GM23338 (cell line): ENCODE measurements around the gene WWP2.

Source experiments
- CREB1 ChIP-seq: fragments of 250-450 bp; sonication (Bioruptor Pico); IDR thresholded peaks from 2 replicates; pipeline ENCODE4 v1.5.0; 2020; ENCODE audit warnings: low read depth, mild to moderate bottlenecking, moderate library complexity
- ETS1 ChIP-seq: IDR thresholded peaks from 2 replicates; pipeline ENCODE4 v1.6.1; 2016; ENCODE audit warnings: antibody characterized with exemption
- EZH2 ChIP-seq: fragments of 200-600 bp; sonication (generic); IDR thresholded peaks from one replicate; pipeline ENCODE4 v1.8.0; 2017; ENCODE audit warnings: antibody characterized with exemption, mild to moderate bottlenecking, low read depth; ENCODE audit not compliant: unreplicated experiment
- EZH2phosphoT487 ChIP-seq: fragments of 200-600 bp; sonication (generic); IDR thresholded peaks from one replicate; pipeline ENCODE4 v1.8.1; 2018; ENCODE audit warnings: antibody characterized with exemption; ENCODE audit not compliant: unreplicated experiment
- JUNB ChIP-seq: IDR thresholded peaks from one replicate; pipeline ENCODE4 v1.6.1; 2016; ENCODE audit warnings: antibody characterized with exemption; ENCODE audit not compliant: unreplicated experiment
- NANOG ChIP-seq: IDR thresholded peaks from 2 replicates; pipeline ENCODE4 v1.6.1; 2016; ENCODE audit warnings: antibody characterized with exemption, borderline replicate concordance
- POLR2AphosphoS5 ChIP-seq: IDR thresholded peaks from 2 replicates; pipeline ENCODE4 v1.6.1; 2016; ENCODE audit warnings: antibody characterized with exemption, low read depth
- STAT1 ChIP-seq: IDR thresholded peaks from one replicate; pipeline ENCODE4 v1.6.1; 2016; ENCODE audit warnings: antibody characterized with exemption; ENCODE audit not compliant: unreplicated experiment
- ZNF114 ChIP-seq: fragments of 250-450 bp; sonication (Bioruptor Pico); IDR thresholded peaks from 2 replicates; pipeline ENCODE4 v1.5.0; 2020; ENCODE audit warnings: mild to moderate bottlenecking, moderate library complexity
- ZNF331 ChIP-seq: fragments of 250-450 bp; sonication (Bioruptor Pico); IDR thresholded peaks from 2 replicates; pipeline ENCODE4 v1.5.0; 2020; ENCODE audit warnings: low read depth, mild to moderate bottlenecking, moderate library complexity
- ZNF462 ChIP-seq: fragments of 250-450 bp; sonication (Bioruptor Pico); IDR thresholded peaks from 2 replicates; pipeline ENCODE4 v1.5.0; 2020; ENCODE audit warnings: mild to moderate bottlenecking, moderate library complexity
- TF ChIP-seq, protein P1 (sequence below), 2 experiments: fragments of 200-600 bp in 1 of 2; sonication (generic) in 1 of 2; conservative IDR thresholded peaks; 2 replicates each; pipeline versions ENCODE4 v1.5.1 to v1.6.1; 2016 to 2017; ENCODE audit warnings: antibody characterized with exemption in 2 of 2, low read depth in 2 of 2, mild to moderate bottlenecking in 2 of 2, moderate library complexity in 1 of 2
- TF ChIP-seq, protein P2 (sequence below): IDR thresholded peaks from one replicate; pipeline ENCODE4 v1.6.1; 2018; ENCODE audit warnings: antibody characterized with exemption; ENCODE audit not compliant: unreplicated experiment

- no peak for TF ChIP-seq POLR2AphosphoS5
- TF ChIP-seq, protein P1, sequence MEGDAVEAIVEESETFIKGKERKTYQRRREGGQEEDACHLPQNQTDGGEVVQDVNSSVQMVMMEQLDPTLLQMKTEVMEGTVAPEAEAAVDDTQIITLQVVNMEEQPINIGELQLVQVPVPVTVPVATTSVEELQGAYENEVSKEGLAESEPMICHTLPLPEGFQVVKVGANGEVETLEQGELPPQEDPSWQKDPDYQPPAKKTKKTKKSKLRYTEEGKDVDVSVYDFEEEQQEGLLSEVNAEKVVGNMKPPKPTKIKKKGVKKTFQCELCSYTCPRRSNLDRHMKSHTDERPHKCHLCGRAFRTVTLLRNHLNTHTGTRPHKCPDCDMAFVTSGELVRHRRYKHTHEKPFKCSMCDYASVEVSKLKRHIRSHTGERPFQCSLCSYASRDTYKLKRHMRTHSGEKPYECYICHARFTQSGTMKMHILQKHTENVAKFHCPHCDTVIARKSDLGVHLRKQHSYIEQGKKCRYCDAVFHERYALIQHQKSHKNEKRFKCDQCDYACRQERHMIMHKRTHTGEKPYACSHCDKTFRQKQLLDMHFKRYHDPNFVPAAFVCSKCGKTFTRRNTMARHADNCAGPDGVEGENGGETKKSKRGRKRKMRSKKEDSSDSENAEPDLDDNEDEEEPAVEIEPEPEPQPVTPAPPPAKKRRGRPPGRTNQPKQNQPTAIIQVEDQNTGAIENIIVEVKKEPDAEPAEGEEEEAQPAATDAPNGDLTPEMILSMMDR (conservative IDR thresholded peaks at IDR 0.05; ENCODE audit: low read depth in 2 of 2): no peak
- TF ChIP-seq CREB1 (CRISPR knock-in tag): no peak
- no peak for TF ChIP-seq JUNB
- no peak for TF ChIP-seq STAT1
- TF ChIP-seq NANOG: no peak
- TF ChIP-seq, protein P2, sequence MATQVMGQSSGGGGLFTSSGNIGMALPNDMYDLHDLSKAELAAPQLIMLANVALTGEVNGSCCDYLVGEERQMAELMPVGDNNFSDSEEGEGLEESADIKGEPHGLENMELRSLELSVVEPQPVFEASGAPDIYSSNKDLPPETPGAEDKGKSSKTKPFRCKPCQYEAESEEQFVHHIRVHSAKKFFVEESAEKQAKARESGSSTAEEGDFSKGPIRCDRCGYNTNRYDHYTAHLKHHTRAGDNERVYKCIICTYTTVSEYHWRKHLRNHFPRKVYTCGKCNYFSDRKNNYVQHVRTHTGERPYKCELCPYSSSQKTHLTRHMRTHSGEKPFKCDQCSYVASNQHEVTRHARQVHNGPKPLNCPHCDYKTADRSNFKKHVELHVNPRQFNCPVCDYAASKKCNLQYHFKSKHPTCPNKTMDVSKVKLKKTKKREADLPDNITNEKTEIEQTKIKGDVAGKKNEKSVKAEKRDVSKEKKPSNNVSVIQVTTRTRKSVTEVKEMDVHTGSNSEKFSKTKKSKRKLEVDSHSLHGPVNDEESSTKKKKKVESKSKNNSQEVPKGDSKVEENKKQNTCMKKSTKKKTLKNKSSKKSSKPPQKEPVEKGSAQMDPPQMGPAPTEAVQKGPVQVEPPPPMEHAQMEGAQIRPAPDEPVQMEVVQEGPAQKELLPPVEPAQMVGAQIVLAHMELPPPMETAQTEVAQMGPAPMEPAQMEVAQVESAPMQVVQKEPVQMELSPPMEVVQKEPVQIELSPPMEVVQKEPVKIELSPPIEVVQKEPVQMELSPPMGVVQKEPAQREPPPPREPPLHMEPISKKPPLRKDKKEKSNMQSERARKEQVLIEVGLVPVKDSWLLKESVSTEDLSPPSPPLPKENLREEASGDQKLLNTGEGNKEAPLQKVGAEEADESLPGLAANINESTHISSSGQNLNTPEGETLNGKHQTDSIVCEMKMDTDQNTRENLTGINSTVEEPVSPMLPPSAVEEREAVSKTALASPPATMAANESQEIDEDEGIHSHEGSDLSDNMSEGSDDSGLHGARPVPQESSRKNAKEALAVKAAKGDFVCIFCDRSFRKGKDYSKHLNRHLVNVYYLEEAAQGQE: no peak
- no peak for TF ChIP-seq EZH2phosphoT487
- no peak for TF ChIP-seq EZH2
- no peak for TF ChIP-seq ETS1
- no peak for TF ChIP-seq ZNF331
- no peak for TF ChIP-seq ZNF462 (CRISPR knock-in tag)
- no peak for TF ChIP-seq ZNF114
These were observed 111.7 kb downstream of the WWP2 start for GRCh38 chr16:69873783-69874182.
